Brain microvascular endothelial cell (primary cell): Measurements from ENCODE around the gene DNAH10.

ENCODE experiments used
- DNase-seq: peaks from one replicate; pipeline ENCODE4 v3.0.0-alpha.2; 2020
- H3K27ac ChIP-seq: fragments of 250-450 bp; sonication (Bioruptor Pico); 2 replicates; pipeline ENCODE4 v1.5.1; 2020; ENCODE audit warnings: mild to moderate bottlenecking, moderate library complexity
- H3K27me3 ChIP-seq: fragments of 250-450 bp; sonication (Bioruptor Pico); replicated peaks from 2 replicates; pipeline ENCODE4 v1.5.1; 2020; ENCODE audit warnings: mild to moderate bottlenecking
- H3K36me3 ChIP-seq: fragments of 250-450 bp; sonication (Bioruptor Pico); replicated peaks from 2 replicates; pipeline ENCODE4 v1.5.1; 2020; ENCODE audit warnings: mild to moderate bottlenecking
- H3K4me3 ChIP-seq: 2 replicates; pipeline ENCODE4 v1.5.1; 2011; ENCODE audit warnings: low read depth, mild to moderate bottlenecking, control low read depth, low read length, moderate library complexity
- in situ Hi-C: cut with HindIII; loops from 2 replicates; pipeline ENCODE4 v1.10.0; 2017; ENCODE audit warnings: low sequenced_read_pairs, low pct_ligation_motif_present
- TF ChIP-seq, protein P1 (sequence below): IDR thresholded peaks from 2 replicates; pipeline ENCODE4 v1.5.1; 2011; ENCODE audit warnings: low read depth, mild to moderate bottlenecking, moderate library complexity, low read length, control low read depth, inconsistent platforms; ENCODE audit errors: missing control alignments

The DNAH10 gene

DNA sequence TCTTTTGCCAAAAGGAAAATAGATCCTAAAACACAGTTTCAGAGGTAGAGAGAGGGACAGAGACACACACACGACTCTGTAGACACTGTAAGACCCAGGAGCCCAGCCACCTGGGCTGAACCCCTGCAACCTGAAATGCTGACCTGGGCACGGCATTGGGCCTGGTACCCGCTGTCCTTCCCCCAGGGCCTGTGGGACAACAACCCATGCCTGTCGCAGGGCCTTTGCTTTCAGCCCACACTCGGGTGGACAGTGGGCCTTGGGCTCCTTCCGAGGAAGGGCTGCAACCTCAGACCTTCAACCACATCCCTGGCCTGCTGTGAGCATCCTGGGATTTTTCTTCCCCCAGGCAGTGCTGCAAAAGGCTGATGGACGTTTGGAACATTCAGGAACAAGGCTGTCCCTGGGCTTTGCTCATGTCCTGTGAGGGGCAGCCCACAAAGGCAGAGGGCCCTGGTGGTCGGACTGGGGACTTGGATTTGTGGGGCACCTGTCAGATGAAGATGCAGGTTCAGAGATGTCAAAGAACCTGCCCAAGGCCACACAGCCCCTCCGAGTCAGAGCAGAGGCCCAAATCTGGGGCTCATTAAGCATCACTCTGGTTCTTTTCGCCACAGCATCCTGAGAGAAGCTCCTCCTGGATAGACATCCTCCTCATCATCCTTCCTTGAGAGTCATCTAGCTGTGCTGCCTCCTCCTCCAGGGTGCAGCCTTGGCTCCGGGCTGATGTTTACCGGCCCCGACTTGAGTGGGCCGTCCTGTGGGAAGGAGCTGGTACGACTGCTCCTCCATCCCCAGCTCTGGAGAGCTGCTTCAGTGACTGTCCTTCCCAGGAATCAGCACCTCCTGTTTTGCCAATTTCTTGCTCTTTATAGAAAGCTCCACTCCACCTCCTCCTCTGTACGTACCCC, 177.9 kb downstream of the DNAH10 start:
- H3K36me3 ChIP-seq, result peaks cover 7% of the 10 kb centered on the region
- in situ Hi-C loops, result no loop called here
- no peak overlapping the region for H3K27ac ChIP-seq
- H3K27me3 ChIP-seq, result no peaks in the 10 kb centered on the region
- DNase-seq, result no peak
- no peak overlapping the region for H3K4me3 ChIP-seq
- TF ChIP-seq, protein P1, sequence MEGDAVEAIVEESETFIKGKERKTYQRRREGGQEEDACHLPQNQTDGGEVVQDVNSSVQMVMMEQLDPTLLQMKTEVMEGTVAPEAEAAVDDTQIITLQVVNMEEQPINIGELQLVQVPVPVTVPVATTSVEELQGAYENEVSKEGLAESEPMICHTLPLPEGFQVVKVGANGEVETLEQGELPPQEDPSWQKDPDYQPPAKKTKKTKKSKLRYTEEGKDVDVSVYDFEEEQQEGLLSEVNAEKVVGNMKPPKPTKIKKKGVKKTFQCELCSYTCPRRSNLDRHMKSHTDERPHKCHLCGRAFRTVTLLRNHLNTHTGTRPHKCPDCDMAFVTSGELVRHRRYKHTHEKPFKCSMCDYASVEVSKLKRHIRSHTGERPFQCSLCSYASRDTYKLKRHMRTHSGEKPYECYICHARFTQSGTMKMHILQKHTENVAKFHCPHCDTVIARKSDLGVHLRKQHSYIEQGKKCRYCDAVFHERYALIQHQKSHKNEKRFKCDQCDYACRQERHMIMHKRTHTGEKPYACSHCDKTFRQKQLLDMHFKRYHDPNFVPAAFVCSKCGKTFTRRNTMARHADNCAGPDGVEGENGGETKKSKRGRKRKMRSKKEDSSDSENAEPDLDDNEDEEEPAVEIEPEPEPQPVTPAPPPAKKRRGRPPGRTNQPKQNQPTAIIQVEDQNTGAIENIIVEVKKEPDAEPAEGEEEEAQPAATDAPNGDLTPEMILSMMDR, result no peak

DNA sequence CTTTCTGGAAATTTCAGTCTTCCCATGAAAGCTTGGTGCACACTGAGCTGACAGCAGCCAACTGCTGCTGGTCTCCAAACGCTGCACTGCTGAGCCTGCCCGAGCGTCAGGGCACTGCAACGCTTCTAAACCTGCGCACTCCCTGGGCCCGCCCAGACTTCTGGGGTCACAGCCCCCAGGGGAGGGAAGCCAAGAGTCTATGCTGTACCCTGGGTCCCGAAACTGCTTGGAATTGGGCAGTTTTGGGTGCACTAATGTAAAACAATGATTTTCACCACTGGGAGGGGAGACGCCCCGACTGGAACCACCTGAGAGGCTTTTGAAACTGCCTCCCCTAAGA, 178.5 kb downstream of the DNAH10 start:
- Histone ChIP-seq H3K27me3 (no peaks in the 10 kb centered on the region), H3K4me3 (no peak overlapping the region), H3K27ac (no peak overlapping the region), H3K36me3 (peaks cover 7% of the 10 kb centered on the region)
- in situ Hi-C loops, result no loop called here
- no peak for DNase-seq
- TF ChIP-seq, protein P1, result no peak

DNA sequence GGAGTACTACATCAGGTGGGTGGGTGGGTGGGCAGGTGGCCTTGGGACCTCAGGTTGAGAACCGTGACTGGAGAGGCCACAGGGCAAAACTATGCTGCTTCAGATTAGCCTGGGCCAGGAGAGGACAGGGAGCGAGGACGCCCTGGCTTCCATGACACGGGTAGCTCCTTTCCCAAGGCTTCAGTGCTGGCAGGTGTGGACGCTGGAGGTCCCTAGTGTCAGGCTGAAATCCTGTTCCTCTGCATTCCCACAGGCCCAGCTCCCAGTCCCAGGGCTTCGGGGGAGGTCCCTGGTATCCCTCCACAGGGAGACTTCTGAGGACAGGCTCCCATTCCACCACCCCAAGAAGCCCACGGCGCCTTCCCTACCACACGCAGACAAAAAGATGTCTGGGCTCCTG, 178.9 kb downstream of the DNAH10 start:
- Histone ChIP-seq H3K36me3 (peaks cover 7% of the 10 kb centered on the region), H3K4me3 (no peak overlapping the region), H3K27me3 (no peaks in the 10 kb centered on the region), H3K27ac (no peak overlapping the region)
- TF ChIP-seq, protein P1, result no peak
- in situ Hi-C loops, result no loop called here
- DNase-seq, result no peak

- H3K27ac ChIP-seq, result peak overlapping the region; percentile 64
- DNase-seq, result no peak
- H3K36me3 ChIP-seq, result peaks cover 7% of the 10 kb centered on the region
- in situ Hi-C loops, result no loop called here
- H3K27me3 ChIP-seq, result no peaks in the 10 kb centered on the region
- no peak overlapping the region for H3K4me3 ChIP-seq
- TF ChIP-seq, protein P1, result no peak
Measured at GRCh38 chr12:123941624-123942237, 179.6 kb downstream of the DNAH10 start.

- H3K27ac ChIP-seq, result peak overlapping the region; percentile 85
- H3K36me3 ChIP-seq, result peaks cover 7% of the 10 kb centered on the region
- H3K4me3 ChIP-seq, result no peak overlapping the region
- in situ Hi-C loops, result no loop called here
- TF ChIP-seq, protein P1, result no peak
- peak; percentile 83 for DNase-seq
- no peaks in the 10 kb centered on the region for H3K27me3 ChIP-seq
Measured at GRCh38 chr12:123942238-123942653, 180.1 kb downstream of the DNAH10 start.
